Central memory CD8-positive, alpha-beta T cell (primary cell): ENCODE data around the gene TUNAR.

Source experiments
- ATAC-seq: fragments of 150-1000 bp; cut with Tn5 transposase; replicated peaks from 2 replicates; pipeline ENCODE4 v1.10.0; 2022; ENCODE audit warnings: mild to moderate bottlenecking, moderate FRiP score, moderate number of reproducible peaks; ENCODE audit not compliant: poor library complexity, severe bottlenecking; ENCODE audit errors: extremely low read depth
- DNase-seq, 2 donors: peaks; one replicate each; pipeline ENCODE4 v3.0.0; 2021; ENCODE audit warnings: low spot score in 2 of 2
- H3K27ac Mint-ChIP-seq: one replicate; pipeline ENCODE4 v1.8.0; 2022; ENCODE audit warnings: low read depth, mild to moderate bottlenecking, moderate library complexity, mixed read lengths
- H3K27me3 Mint-ChIP-seq: one replicate; pipeline ENCODE4 v1.8.0; 2022; ENCODE audit warnings: mixed read lengths
- H3K36me3 Mint-ChIP-seq: one replicate; pipeline ENCODE4 v1.8.0; 2022; ENCODE audit warnings: mild to moderate bottlenecking, moderate library complexity, mixed read lengths; ENCODE audit not compliant: insufficient read depth
- H3K4me1 Mint-ChIP-seq: one replicate; pipeline ENCODE4 v1.8.0; 2022; ENCODE audit warnings: mixed read lengths
- H3K4me3 Mint-ChIP-seq: one replicate; pipeline ENCODE4 v1.8.0; 2022; ENCODE audit warnings: mild to moderate bottlenecking, moderate library complexity, mixed read lengths
- H3K9me3 Mint-ChIP-seq: one replicate; pipeline ENCODE4 v1.8.0; 2022; ENCODE audit warnings: mixed read lengths

The TUNAR gene

GRCh38 chr14:95884377-95884776, 7.7 kb downstream of the TUNAR start:
- no peaks in the 10 kb centered on the region for H3K4me1 Mint-ChIP-seq
- H3K36me3 Mint-ChIP-seq = no peaks in the 10 kb centered on the region
- H3K27me3 Mint-ChIP-seq = peaks cover 44% of the 10 kb centered on the region
- no peaks in the 10 kb centered on the region for H3K9me3 Mint-ChIP-seq
- H3K27ac Mint-ChIP-seq = no peak overlapping the region
- no peak overlapping the region for H3K4me3 Mint-ChIP-seq
- DNase-seq (no peak), ATAC-seq (no peak)

GRCh38 chr14:95885278-95885677, 8.6 kb downstream of the TUNAR start:
- ATAC-seq = no peak
- peaks cover 45% of the 10 kb centered on the region for H3K27me3 Mint-ChIP-seq
- DNase-seq = no peak
- H3K9me3 Mint-ChIP-seq = no peaks in the 10 kb centered on the region
- H3K27ac Mint-ChIP-seq = no peak overlapping the region
- no peaks in the 10 kb centered on the region for H3K36me3 Mint-ChIP-seq
- H3K4me3 Mint-ChIP-seq = no peak overlapping the region
- H3K4me1 Mint-ChIP-seq = no peaks in the 10 kb centered on the region

DNA sequence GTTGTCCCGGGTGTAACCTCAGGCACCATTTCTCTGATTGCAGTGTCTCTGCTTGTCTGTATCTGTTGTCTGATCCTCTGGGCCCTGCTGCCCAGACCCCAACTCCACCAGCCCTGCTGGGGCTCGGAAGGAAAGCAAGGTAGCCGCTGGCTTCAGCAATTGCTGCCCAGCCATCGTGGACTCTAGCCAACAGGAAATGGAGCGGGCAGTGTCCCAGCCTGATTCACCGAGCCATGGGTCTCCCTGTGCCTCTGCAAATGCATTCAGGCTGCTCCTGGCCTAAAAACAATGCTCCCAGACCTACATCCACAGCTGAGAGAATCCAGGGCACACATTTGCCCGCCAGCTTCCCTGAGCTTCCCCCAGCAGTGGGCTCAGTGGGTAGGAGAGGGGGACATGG, 9.2 kb downstream of the TUNAR start:
- Mint-ChIP-seq H3K4me3 (no peak overlapping the region), H3K9me3 (no peaks in the 10 kb centered on the region), H3K36me3 (no peaks in the 10 kb centered on the region), H3K4me1 (no peaks in the 10 kb centered on the region), H3K27me3 (peaks cover 49% of the 10 kb centered on the region), H3K27ac (no peak overlapping the region)
- DNase-seq = no peak
- ATAC-seq = no peak

- no peak for ATAC-seq
- Mint-ChIP-seq H3K27me3 (peaks cover 49% of the 10 kb centered on the region), H3K27ac (no peak overlapping the region), H3K9me3 (no peaks in the 10 kb centered on the region), H3K36me3 (no peaks in the 10 kb centered on the region), H3K4me1 (no peaks in the 10 kb centered on the region), H3K4me3 (no peak overlapping the region)
- DNase-seq = no peak
Measured at GRCh38 chr14:95886366-95887056, 9.9 kb downstream of the TUNAR start.

- Mint-ChIP-seq H3K27ac (no peak overlapping the region), H3K27me3 (peaks cover 49% of the 10 kb centered on the region), H3K4me3 (no peak overlapping the region), H3K9me3 (no peaks in the 10 kb centered on the region), H3K4me1 (no peaks in the 10 kb centered on the region), H3K36me3 (no peaks in the 10 kb centered on the region)
- ATAC-seq = no peak
- DNase-seq = no peak
Measured at GRCh38 chr14:95887351-95887750, 10.7 kb downstream of the TUNAR start.

GRCh38 chr14:95889236-95889979, 12.8 kb downstream of the TUNAR start:
- Mint-ChIP-seq H3K27me3 (peaks cover 39% of the 10 kb centered on the region), H3K36me3 (no peaks in the 10 kb centered on the region), H3K4me3 (no peak overlapping the region), H3K9me3 (no peaks in the 10 kb centered on the region), H3K4me1 (no peaks in the 10 kb centered on the region), H3K27ac (no peak overlapping the region)
- DNase-seq (no peak), ATAC-seq (no peak)

DNA sequence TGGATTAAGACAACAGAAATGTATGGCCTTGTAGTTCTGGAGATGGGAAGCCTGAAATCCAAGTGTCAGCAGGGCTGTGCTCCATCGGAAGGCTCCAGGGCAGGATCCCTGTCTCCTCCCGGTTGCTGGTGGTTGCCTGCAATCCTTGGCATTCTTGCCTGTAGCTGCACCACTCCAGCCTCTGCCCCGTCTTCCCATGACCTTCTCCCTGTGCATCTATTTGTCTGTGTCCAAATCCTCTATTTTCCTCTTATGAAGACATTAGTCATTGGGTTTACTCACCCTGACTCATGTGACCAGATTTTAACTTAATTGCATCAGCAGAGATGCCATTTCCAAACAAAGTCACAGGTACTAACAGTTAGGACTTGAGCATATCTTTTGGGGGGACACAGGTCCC, 15.1 kb downstream of the TUNAR start:
- DNase-seq = no peak
- Mint-ChIP-seq H3K27me3 (peaks cover 25% of the 10 kb centered on the region), H3K4me3 (no peak overlapping the region), H3K9me3 (no peaks in the 10 kb centered on the region), H3K4me1 (no peaks in the 10 kb centered on the region), H3K27ac (no peak overlapping the region), H3K36me3 (peaks cover under 1% of the 10 kb centered on the region)
- no peak for ATAC-seq

GRCh38 chr14:95892142-95892541, 15.5 kb downstream of the TUNAR start:
- no peak for ATAC-seq
- no peak for DNase-seq
- Mint-ChIP-seq H3K4me1 (no peaks in the 10 kb centered on the region), H3K27ac (no peak overlapping the region), H3K4me3 (no peak overlapping the region), H3K36me3 (peaks cover 3% of the 10 kb centered on the region), H3K27me3 (peaks cover 26% of the 10 kb centered on the region), H3K9me3 (no peaks in the 10 kb centered on the region)

GRCh38 chr14:95895720-95896119, 19.1 kb downstream of the TUNAR start:
- ATAC-seq = no peak
- no peak overlapping the region for H3K27ac Mint-ChIP-seq
- H3K9me3 Mint-ChIP-seq = no peaks in the 10 kb centered on the region
- H3K4me1 Mint-ChIP-seq = no peaks in the 10 kb centered on the region
- H3K4me3 Mint-ChIP-seq = no peak overlapping the region
- no peak for DNase-seq
- peaks cover 39% of the 10 kb centered on the region for H3K27me3 Mint-ChIP-seq
- peaks cover 3% of the 10 kb centered on the region for H3K36me3 Mint-ChIP-seq

GRCh38 chr14:95896498-95897135, 20.0 kb downstream of the TUNAR start:
- H3K4me3 Mint-ChIP-seq = no peak overlapping the region
- peaks cover 48% of the 10 kb centered on the region for H3K27me3 Mint-ChIP-seq
- H3K9me3 Mint-ChIP-seq = no peaks in the 10 kb centered on the region
- H3K27ac Mint-ChIP-seq = no peak overlapping the region
- no peaks in the 10 kb centered on the region for H3K4me1 Mint-ChIP-seq
- DNase-seq = no peak
- no peak for ATAC-seq
- H3K36me3 Mint-ChIP-seq = peaks cover 3% of the 10 kb centered on the region

DNA sequence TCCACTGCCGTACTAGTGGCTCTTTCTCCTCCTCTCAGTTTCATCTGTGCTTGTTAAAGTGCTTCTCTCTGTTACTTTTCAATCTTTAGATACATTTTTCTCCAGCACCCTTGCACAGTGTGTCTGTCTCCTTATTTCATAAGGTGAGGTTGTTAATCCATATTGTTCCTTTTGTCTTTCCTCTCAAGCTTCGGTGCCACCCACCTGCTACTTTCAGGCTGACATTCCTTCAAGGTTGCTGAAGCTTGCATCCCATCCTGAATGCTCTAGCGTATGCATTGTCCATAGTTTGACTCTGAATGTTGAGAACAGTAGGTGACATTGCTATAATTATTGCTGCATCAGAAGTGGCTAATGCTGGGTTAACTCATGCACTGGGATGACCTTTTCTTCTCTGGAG, 20.6 kb downstream of the TUNAR start:
- Mint-ChIP-seq H3K4me3 (no peak overlapping the region), H3K27me3 (peaks cover 54% of the 10 kb centered on the region), H3K9me3 (no peaks in the 10 kb centered on the region), H3K36me3 (peaks cover 3% of the 10 kb centered on the region), H3K27ac (no peak overlapping the region), H3K4me1 (no peaks in the 10 kb centered on the region)
- no peak for DNase-seq
- no peak for ATAC-seq

DNA sequence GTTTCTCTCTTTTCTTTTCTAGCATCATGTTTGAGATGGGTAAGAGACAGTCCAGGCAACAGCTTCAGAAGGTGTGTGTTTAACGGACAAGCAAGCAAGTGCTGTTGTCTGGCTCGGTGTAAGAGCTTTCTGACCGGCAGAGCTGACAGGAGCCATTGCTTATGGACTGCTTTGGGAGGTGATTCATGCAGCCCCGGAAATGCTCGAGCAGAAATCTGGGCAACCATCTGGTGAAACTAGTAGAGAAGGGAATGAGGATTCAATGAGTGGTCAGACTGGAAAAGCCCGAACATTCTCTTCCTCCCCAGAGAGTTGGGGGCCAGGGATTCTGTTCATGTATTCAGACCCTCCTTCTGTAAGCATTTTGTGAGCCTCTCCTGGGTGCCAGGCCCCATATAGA, 24.4 kb downstream of the TUNAR start:
- Mint-ChIP-seq H3K4me1 (no peaks in the 10 kb centered on the region), H3K9me3 (no peaks in the 10 kb centered on the region), H3K27me3 (peaks cover 65% of the 10 kb centered on the region), H3K27ac (no peak overlapping the region), H3K36me3 (peaks cover 3% of the 10 kb centered on the region), H3K4me3 (no peak overlapping the region)
- no peak for DNase-seq
- no peak for ATAC-seq

DNA sequence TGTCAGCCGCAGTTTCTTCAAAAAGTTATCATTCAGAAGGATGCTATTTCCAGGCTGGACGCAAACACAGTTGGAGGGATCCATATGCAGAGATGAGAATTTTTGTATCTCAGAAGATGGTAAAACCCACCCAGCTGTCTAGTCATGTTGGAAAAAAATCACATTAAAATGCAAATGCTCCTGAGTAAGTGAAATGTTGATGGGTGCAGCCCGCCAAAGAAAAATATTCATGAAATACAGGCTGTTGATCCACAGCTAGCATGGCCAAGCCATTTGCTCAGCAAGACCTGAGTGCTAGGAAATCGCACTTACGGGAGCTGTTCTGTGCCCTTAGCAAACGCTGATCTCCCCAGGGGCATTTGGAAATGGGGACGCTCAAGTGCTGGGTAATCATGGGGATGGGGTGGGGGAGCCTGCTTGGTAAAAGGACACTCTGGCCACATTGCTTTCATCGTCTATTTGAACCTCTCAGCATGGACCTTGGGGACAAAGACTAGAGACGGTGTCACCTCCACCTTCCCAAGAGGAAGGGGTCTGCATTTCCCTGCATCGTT, 25.7 kb downstream of the TUNAR start:
- H3K27ac Mint-ChIP-seq = no peak overlapping the region
- no peaks in the 10 kb centered on the region for H3K36me3 Mint-ChIP-seq
- H3K4me3 Mint-ChIP-seq = no peak overlapping the region
- no peak for DNase-seq
- peaks cover 60% of the 10 kb centered on the region for H3K27me3 Mint-ChIP-seq
- H3K9me3 Mint-ChIP-seq = no peaks in the 10 kb centered on the region
- ATAC-seq = no peak
- no peaks in the 10 kb centered on the region for H3K4me1 Mint-ChIP-seq
